ENCODE results near the gene ZG16B.

The ZG16B gene

DNA sequence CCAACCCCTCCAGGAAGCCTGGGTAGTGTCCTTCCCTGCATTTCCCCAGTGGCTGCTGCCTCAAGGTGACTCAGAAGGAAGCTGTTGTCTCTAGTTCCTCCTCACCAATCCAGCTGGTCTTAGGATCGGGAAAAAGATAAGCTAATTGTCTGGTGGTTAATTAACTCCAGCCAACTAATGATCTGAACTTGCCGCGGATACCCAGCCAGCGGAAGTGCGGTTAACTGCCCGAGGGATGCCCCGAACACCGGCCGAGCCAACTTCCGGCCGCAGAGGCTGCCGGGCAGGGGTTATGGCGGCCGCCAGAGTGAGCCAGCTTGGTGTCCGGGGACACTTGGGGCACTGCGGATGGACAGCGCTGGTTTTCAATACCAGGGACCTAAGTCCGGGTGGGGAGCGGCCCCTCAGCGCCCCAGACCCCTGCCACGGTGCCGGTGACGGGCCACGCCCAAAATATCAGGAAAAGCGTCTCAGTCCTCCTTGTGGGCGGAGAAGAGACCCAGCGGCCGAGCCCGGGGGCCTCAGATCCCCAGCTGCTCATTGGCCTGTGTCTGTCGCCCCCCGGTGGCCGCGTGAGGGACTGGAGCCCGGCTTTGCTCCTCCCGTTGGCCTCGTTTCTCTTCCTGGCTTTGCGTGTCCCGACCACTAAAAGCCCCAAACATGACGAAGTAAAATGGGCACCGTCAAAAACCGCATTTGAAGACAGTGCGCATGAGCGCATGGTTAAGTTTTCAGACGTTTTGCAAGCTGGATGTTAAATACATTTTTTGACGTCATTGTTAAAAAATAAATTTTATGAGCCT, 38.1 kb downstream of the ZG16B start:
- H3F3A ChIP-seq (ENCODE audit: control insufficient read depth, insufficient read depth): peaks cover 5% of the 10 kb centered on the region; the same call in 1 of the 2 replicates
- peak overlapping the region; percentile 89 for H3K4me2 ChIP-seq (ENCODE audit: low read length)
- no peaks in the 10 kb centered on the region for H3K79me2 ChIP-seq (ENCODE audit: control insufficient read depth, low read length)
- H3K36me3 ChIP-seq (ENCODE audit: control insufficient read depth, low read length): no peaks in the 10 kb centered on the region
- no peak for TF ChIP-seq EZH2phosphoT487 (IDR thresholded peaks at IDR 0.05; ENCODE audit: borderline replicate concordance, low read length)
- peak; percentile 91 for TF ChIP-seq CTCF (IDR thresholded peaks at IDR 0.05; ENCODE audit: low read depth, low read length, poor library complexity, severe bottlenecking)
- H3K27ac ChIP-seq (ENCODE audit: low read depth, low read length): peak overlapping the region; percentile 50
- no peaks in the 10 kb centered on the region for H3K9me2 ChIP-seq (replicated peaks; ENCODE audit: control insufficient read depth, low read length)
- peaks cover 5% of the 10 kb centered on the region for H3K4me1 ChIP-seq (ENCODE audit: control insufficient read depth, low read length)
- H3K27me3 ChIP-seq (ENCODE audit: control insufficient read depth, low read length): no peaks in the 10 kb centered on the region
- H3K4me3 ChIP-seq (ENCODE audit: low read length): peak overlapping the region; percentile 88
- H4K20me1 ChIP-seq (ENCODE audit: control insufficient read depth, insufficient read depth, low read depth, low read length): no peaks in the 10 kb centered on the region
- no peaks in the 10 kb centered on the region for H3K9me3 ChIP-seq (ENCODE audit: control insufficient read depth, insufficient read depth, low read length)

DNA sequence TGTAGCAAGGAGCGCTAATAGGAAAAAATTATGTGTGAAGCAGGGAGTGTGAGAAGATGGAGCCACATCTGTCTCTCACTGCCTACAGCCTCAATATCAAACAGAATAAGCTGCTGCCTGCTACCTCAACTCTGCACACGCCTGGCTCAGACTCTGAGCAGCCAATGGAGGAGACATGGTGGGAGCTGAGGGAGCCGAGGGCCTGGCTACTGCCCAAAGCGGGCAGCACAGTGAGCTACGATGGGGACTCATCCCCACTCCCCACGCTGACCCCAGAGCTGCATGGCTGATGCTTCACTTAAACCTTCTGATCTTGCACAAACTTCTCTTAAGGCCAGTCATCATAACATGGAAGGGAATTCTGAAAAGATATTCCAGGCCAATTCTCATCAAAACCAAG, 41.8 kb downstream of the ZG16B start:
- Histone ChIP-seq H3K4me3 (ENCODE audit: low read length) (no peak overlapping the region), H3K27me3 (ENCODE audit: control insufficient read depth, low read length) (no peaks in the 10 kb centered on the region)
- TF ChIP-seq CTCF (IDR thresholded peaks at IDR 0.05; ENCODE audit: low read depth, low read length, poor library complexity, severe bottlenecking) (no peak), EZH2phosphoT487 (IDR thresholded peaks at IDR 0.05; ENCODE audit: borderline replicate concordance, low read length) (no peak)

DNA sequence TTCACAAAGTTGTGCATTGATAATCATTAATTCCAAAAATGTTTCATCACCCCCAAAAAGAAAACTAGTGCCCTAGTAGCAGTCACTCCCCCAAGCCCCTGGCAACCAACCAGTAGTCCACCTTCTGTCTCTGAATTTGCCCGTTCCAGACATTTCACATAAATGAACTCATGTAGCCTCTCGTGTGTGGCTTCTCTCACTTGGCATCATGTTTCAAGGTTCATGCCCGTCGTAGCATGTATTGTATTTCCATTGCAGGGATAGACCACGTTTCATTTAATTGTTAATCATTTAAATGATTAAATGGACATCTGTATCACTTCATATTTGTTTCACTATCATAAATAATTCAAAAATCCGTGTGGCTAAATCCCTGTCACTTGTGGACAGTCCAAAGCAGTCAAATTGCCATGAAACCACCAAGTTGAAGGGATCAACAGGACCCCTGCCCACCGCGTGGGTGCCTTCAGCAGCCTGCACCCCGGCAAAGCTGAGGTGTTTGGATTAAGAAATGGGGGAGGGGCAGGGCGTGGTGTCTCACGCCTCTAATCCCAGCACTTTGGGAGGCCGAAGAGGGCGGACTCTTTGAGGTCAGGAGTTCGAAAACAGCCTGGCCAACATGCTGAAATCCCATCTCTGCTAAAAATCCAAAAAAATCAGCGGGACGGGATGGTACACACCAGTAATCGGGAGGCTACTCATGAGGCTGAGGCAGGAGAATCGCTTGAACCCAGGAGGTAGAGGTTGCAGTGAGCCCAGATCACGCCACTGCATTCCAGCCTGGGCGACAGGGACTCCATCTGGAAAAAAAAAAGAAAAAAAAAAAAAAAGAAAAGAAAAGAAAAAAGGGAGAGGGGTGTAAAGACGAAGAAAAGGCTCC, 44.2 kb downstream of the ZG16B start:
- no peaks in the 10 kb centered on the region for H3K79me2 ChIP-seq (ENCODE audit: control insufficient read depth, low read length)
- no peaks in the 10 kb centered on the region for H4K20me1 ChIP-seq (ENCODE audit: control insufficient read depth, insufficient read depth, low read depth, low read length)
- H3K27me3 ChIP-seq (ENCODE audit: control insufficient read depth, low read length): no peaks in the 10 kb centered on the region
- no peak overlapping the region for H3K4me2 ChIP-seq (ENCODE audit: low read length)
- H3K4me1 ChIP-seq (ENCODE audit: control insufficient read depth, low read length): no peaks in the 10 kb centered on the region
- H3K4me3 ChIP-seq (ENCODE audit: low read length): no peak overlapping the region
- no peak for TF ChIP-seq EZH2phosphoT487 (IDR thresholded peaks at IDR 0.05; ENCODE audit: borderline replicate concordance, low read length)
- TF ChIP-seq CTCF (IDR thresholded peaks at IDR 0.05; ENCODE audit: low read depth, low read length, poor library complexity, severe bottlenecking): no peak
- H3K27ac ChIP-seq (ENCODE audit: low read depth, low read length): no peak overlapping the region
- H3K9me2 ChIP-seq (replicated peaks; ENCODE audit: control insufficient read depth, low read length): no peaks in the 10 kb centered on the region
- H3K36me3 ChIP-seq (ENCODE audit: control insufficient read depth, low read length): no peaks in the 10 kb centered on the region
- H3K9me3 ChIP-seq (ENCODE audit: control insufficient read depth, insufficient read depth, low read length): no peaks in the 10 kb centered on the region
- H3F3A ChIP-seq (ENCODE audit: control insufficient read depth, insufficient read depth): no peaks in the 10 kb centered on the region

More for the DNA sequence above, 41.8 kb downstream of the ZG16B start:
- Histone ChIP-seq H3K4me1 (ENCODE audit: control insufficient read depth, low read length) (peaks cover 5% of the 10 kb centered on the region), H4K20me1 (ENCODE audit: control insufficient read depth, insufficient read depth, low read depth, low read length) (no peaks in the 10 kb centered on the region), H3K79me2 (ENCODE audit: control insufficient read depth, low read length) (no peaks in the 10 kb centered on the region), H3K9me3 (ENCODE audit: control insufficient read depth, insufficient read depth, low read length) (no peaks in the 10 kb centered on the region), H3F3A (ENCODE audit: control insufficient read depth, insufficient read depth) (0 out of 2 replicates have a peak, but pooled peaks cover 2% of the 10 kb centered on the region), H3K36me3 (ENCODE audit: control insufficient read depth, low read length) (no peaks in the 10 kb centered on the region), H3K9me2 (replicated peaks; ENCODE audit: control insufficient read depth, low read length) (no peaks in the 10 kb centered on the region), H3K27ac (ENCODE audit: low read depth, low read length) (no peak overlapping the region), H3K4me2 (ENCODE audit: low read length) (no peak overlapping the region)
